SU-DHL-6 (cell line): ENCODE measurements around the gene STXBP5L.
"Not testable (repeated sequence)": the region's sequence is repeated elsewhere in the genome, so short reads cannot be mapped to it uniquely, and the experiment has no call there.

Experiments
- H2AFZ ChIP-seq: fragments of 200-600 bp; sonication (generic); 2 replicates; pipeline ENCODE4 v1.6.1; 2014; ENCODE audit warnings: low read depth, mild to moderate bottlenecking, moderate library complexity, mixed read lengths, antibody characterized with exemption, low read length; ENCODE audit not compliant: severe bottlenecking
- H3F3A ChIP-seq: fragments of 200-600 bp; shearing (Covaris generic); 2 replicates; pipeline ENCODE4 v1.6.0; 2016; ENCODE audit warnings: antibody characterized with exemption, mild to moderate bottlenecking; ENCODE audit not compliant: insufficient read depth
- H3K27ac ChIP-seq: fragments of 200-600 bp; sonication (generic); 2 replicates; pipeline ENCODE4 v1.5.1; 2016; ENCODE audit warnings: low read depth, mild to moderate bottlenecking, low read length, moderate library complexity, mixed read lengths
- H3K27me3 ChIP-seq: fragments of 200-600 bp; sonication (generic), shearing (Covaris generic); 2 replicates; pipeline ENCODE4 v1.6.0; 2014; ENCODE audit warnings: mild to moderate bottlenecking, low read length
- H3K36me3 ChIP-seq: fragments of 200-600 bp; sonication (generic); 2 replicates; pipeline ENCODE4 v1.6.1; 2014; ENCODE audit warnings: mild to moderate bottlenecking, low read length, mixed read lengths
- H3K4me2 ChIP-seq: fragments of 300-600, 200-600 bp; shearing (Covaris generic), sonication (generic); 2 replicates; pipeline ENCODE4 v1.6.0; 2014; ENCODE audit warnings: low read length, low read depth, mild to moderate bottlenecking; ENCODE audit not compliant: poor library complexity, severe bottlenecking
- H3K4me3 ChIP-seq: fragments of 200-600 bp; sonication (generic); 2 replicates; pipeline ENCODE4 v1.5.1; 2014; ENCODE audit warnings: antibody characterized with exemption, low read length, mild to moderate bottlenecking, mixed read lengths; ENCODE audit not compliant: insufficient read depth, poor library complexity, severe bottlenecking
- H3K79me2 ChIP-seq: fragments of 200-600 bp; sonication (generic); 2 replicates; pipeline ENCODE4 v1.6.1; 2014; ENCODE audit warnings: mild to moderate bottlenecking, low read length, moderate library complexity; ENCODE audit not compliant: insufficient read depth
- H3K9ac ChIP-seq: fragments of 200-600 bp; sonication (generic); 2 replicates; pipeline ENCODE4 v1.7.0; 2014; ENCODE audit warnings: mild to moderate bottlenecking, low read length
- H3K9me2 ChIP-seq: fragments of 200-600 bp; sonication (generic); replicated peaks from 2 replicates; pipeline ENCODE4 v1.6.1; 2014; ENCODE audit warnings: low read length; ENCODE audit not compliant: insufficient read depth
- H3K9me3 ChIP-seq: fragments of 200-600 bp; sonication (generic); 2 replicates; pipeline ENCODE4 v1.6.1; 2014; ENCODE audit warnings: low read length, mixed read lengths; ENCODE audit not compliant: insufficient read depth
- H4K20me1 ChIP-seq: fragments of 200-600 bp; sonication (generic); 2 replicates; pipeline ENCODE4 v1.6.1; 2014; ENCODE audit warnings: low read depth, mild to moderate bottlenecking, antibody characterized with exemption, low read length, moderate library complexity, mixed read lengths
- EZH2phosphoT487 ChIP-seq: fragments of 200-600 bp; sonication (generic), shearing (Covaris generic); conservative IDR thresholded peaks from 2 replicates; pipeline ENCODE4 v1.6.1; 2018; ENCODE audit warnings: mild to moderate bottlenecking, antibody characterized with exemption, low read length, moderate library complexity, mixed read lengths
- TF ChIP-seq, protein P1 (sequence below): fragments of 200-600 bp; sonication (generic); IDR thresholded peaks from one replicate; pipeline ENCODE4 v1.5.1; 2017; ENCODE audit warnings: antibody characterized with exemption, mild to moderate bottlenecking, low read length, moderate library complexity; ENCODE audit not compliant: insufficient read depth, poor library complexity, severe bottlenecking

Gene STXBP5L

GRCh38 chr3:121202573-121202972, 294.6 kb downstream of the STXBP5L start:
- no peak overlapping the region for H3K9ac ChIP-seq
- H3K27me3 ChIP-seq: no peaks in the 10 kb centered on the region

DNA sequence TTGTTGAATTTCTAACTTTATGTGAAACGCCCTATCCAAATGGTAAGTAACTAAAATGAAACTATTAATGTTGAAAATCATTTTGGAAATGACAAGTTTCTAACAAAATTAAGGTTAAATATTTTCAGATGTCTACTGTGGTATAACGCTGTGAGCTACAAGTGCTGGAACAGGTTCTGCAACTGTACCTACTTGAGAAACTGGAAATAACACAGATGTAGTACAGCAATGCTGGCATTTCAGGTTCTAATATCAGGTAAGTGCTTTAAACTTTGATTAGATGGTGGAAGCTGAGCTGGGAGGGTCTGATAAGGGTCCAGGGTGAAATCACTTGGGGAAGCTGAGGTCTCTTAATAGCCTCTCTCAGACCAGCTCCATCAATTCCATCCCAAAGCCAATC, 315.1 kb downstream of the STXBP5L start:
- Histone ChIP-seq H2AFZ (no peak overlapping the region), H3K4me3 (no peak overlapping the region), H3K9me2 (no peaks in the 10 kb centered on the region), H3K36me3 (no peaks in the 10 kb centered on the region), H4K20me1 (no peaks in the 10 kb centered on the region), H3K9me3 (no peaks in the 10 kb centered on the region), H3K4me2 (no peak overlapping the region), H3K79me2 (no peaks in the 10 kb centered on the region), H3K27ac (no peak overlapping the region), H3F3A (no peaks in the 10 kb centered on the region), H3K9ac (no peak overlapping the region), H3K27me3 (no peaks in the 10 kb centered on the region)
- TF ChIP-seq, protein P1, sequence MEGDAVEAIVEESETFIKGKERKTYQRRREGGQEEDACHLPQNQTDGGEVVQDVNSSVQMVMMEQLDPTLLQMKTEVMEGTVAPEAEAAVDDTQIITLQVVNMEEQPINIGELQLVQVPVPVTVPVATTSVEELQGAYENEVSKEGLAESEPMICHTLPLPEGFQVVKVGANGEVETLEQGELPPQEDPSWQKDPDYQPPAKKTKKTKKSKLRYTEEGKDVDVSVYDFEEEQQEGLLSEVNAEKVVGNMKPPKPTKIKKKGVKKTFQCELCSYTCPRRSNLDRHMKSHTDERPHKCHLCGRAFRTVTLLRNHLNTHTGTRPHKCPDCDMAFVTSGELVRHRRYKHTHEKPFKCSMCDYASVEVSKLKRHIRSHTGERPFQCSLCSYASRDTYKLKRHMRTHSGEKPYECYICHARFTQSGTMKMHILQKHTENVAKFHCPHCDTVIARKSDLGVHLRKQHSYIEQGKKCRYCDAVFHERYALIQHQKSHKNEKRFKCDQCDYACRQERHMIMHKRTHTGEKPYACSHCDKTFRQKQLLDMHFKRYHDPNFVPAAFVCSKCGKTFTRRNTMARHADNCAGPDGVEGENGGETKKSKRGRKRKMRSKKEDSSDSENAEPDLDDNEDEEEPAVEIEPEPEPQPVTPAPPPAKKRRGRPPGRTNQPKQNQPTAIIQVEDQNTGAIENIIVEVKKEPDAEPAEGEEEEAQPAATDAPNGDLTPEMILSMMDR: no peak
- no peak for TF ChIP-seq EZH2phosphoT487

More at GRCh38 chr3:121202573-121202972, 294.6 kb downstream of the STXBP5L start:
- H3K36me3 ChIP-seq: 0 out of 2 replicates have a peak, but pooled peaks cover 3% of the 10 kb centered on the region
- no peaks in the 10 kb centered on the region for H3K9me3 ChIP-seq
- no peak overlapping the region for H3K27ac ChIP-seq
- no peaks in the 10 kb centered on the region for H3K79me2 ChIP-seq
- no peak for TF ChIP-seq EZH2phosphoT487
- TF ChIP-seq, protein P1: no peak
- H3K4me3 ChIP-seq: no peak overlapping the region
- H3F3A ChIP-seq: no peaks in the 10 kb centered on the region
- no peaks in the 10 kb centered on the region for H4K20me1 ChIP-seq
- H3K4me2 ChIP-seq: no peak overlapping the region
- H3K9me2 ChIP-seq: no peaks in the 10 kb centered on the region
- H2AFZ ChIP-seq: no peak overlapping the region

DNA sequence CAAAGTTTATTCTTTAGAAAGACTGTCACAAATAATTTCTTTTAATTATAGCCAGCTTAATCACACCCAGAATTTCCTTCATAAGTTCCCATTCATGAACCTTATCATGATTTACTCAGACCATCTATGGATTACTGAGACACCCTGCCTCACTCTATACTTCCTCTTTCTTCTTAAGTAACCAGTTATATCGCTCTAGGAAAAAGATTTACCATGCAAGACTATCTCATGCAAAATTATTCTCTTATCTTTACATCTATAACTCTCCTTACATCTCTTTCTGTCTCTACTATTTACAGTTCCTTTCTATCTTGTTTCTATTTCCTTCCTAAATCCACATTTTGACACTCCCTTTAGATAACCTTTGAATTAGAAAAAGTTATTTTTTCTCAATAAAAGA, 321.0 kb downstream of the STXBP5L start:
- H3K9me2 ChIP-seq: no peaks in the 10 kb centered on the region
- H3K9me3 ChIP-seq: no peaks in the 10 kb centered on the region
- TF ChIP-seq, protein P1: no peak
- no peak for TF ChIP-seq EZH2phosphoT487
- no peaks in the 10 kb centered on the region for H3K36me3 ChIP-seq
- no peak overlapping the region for H3K4me3 ChIP-seq
- H3K27me3 ChIP-seq: no peaks in the 10 kb centered on the region
- H3K9ac ChIP-seq: no peak overlapping the region
- H3K4me2 ChIP-seq: no peak overlapping the region
- no peaks in the 10 kb centered on the region for H3F3A ChIP-seq
- H3K79me2 ChIP-seq: no peaks in the 10 kb centered on the region
- H4K20me1 ChIP-seq: no peaks in the 10 kb centered on the region
- no peak overlapping the region for H2AFZ ChIP-seq
- H3K27ac ChIP-seq: no peak overlapping the region

DNA sequence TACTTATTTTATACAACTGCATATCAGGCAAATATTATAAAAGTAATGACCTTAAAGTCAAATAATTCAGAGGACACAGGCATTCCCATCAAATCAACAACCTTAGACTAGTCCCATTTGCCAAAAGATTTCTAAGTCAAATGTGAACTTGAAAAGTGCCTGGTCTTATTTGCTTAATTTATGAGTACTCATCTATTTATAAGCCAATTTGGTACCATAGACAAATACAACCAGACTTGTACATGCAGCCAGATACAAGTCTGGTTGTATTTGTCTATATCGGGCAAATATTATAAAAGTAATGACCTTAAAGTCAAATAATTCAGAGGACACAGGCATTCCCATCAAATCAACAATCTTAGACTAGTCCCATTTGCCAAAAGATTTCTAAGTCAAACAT, 322.2 kb downstream of the STXBP5L start:
- not testable (repeated sequence) for H3K9ac ChIP-seq, H3K36me3 ChIP-seq, H3K27ac ChIP-seq, H3K9me3 ChIP-seq, H3K4me3 ChIP-seq, H3K9me2 ChIP-seq, H2AFZ ChIP-seq, H3K27me3 ChIP-seq, H3K79me2 ChIP-seq, H3F3A ChIP-seq, H3K4me2 ChIP-seq, H4K20me1 ChIP-seq
